H9 (cell line): ENCODE measurements around the gene YWHAB. TPM values are rescaled to one million over a fixed set of nuclear protein-coding genes. Genes with fewer than 3 reads are reported as not detected.

ENCODE experiments used
- DNase-seq: peaks from one replicate; pipeline ENCODE4 v3.0.0-alpha.2; 2017
- H2AFZ ChIP-seq: one replicate; pipeline ENCODE4 v1.6.1; 2013; ENCODE audit warnings: mild to moderate bottlenecking, low read length, control low read depth, moderate library complexity
- H2AK5ac ChIP-seq: 2 replicates; pipeline ENCODE4 v1.6.1; 2013; ENCODE audit warnings: low read length, control low read depth, mixed read lengths; ENCODE audit not compliant: insufficient read length
- H2BK120ac ChIP-seq: one replicate; pipeline ENCODE4 v1.6.1; 2013; ENCODE audit warnings: low read depth, mild to moderate bottlenecking, low read length, control low read depth, inconsistent platforms; ENCODE audit not compliant: poor library complexity, severe bottlenecking
- H2BK12ac ChIP-seq: 2 replicates; pipeline ENCODE4 v1.6.1; 2013; ENCODE audit warnings: low read length, control low read depth, mixed read lengths, low read depth; ENCODE audit not compliant: insufficient read length
- H2BK15ac ChIP-seq: 2 replicates; pipeline ENCODE4 v1.6.1; 2013; ENCODE audit warnings: low read depth, low read length, control low read depth
- H2BK20ac ChIP-seq: one replicate; pipeline ENCODE4 v1.6.1; 2013; ENCODE audit warnings: low read depth, mild to moderate bottlenecking, low read length, control low read depth, inconsistent platforms; ENCODE audit not compliant: poor library complexity, severe bottlenecking
- H2BK5ac ChIP-seq: 2 replicates; pipeline ENCODE4 v1.6.1; 2013; ENCODE audit warnings: low read length, control low read depth, mixed read lengths; ENCODE audit not compliant: insufficient read length
- H3K14ac ChIP-seq: 2 replicates; pipeline ENCODE4 v1.6.1; 2013; ENCODE audit warnings: low read length, control low read depth; ENCODE audit not compliant: insufficient read depth
- H3K18ac ChIP-seq: 2 replicates; pipeline ENCODE4 v1.6.1; 2013; ENCODE audit warnings: low read depth, mild to moderate bottlenecking, mixed read lengths, low read length, control low read depth; ENCODE audit not compliant: insufficient read length
- H3K23ac ChIP-seq: 2 replicates; pipeline ENCODE4 v1.6.1; 2013; ENCODE audit warnings: low read length, control low read depth, mixed read lengths, low read depth; ENCODE audit not compliant: insufficient read length
- H3K23me2 ChIP-seq: 2 replicates; pipeline ENCODE4 v1.6.1; 2013; ENCODE audit warnings: low read depth, mild to moderate bottlenecking, mixed read lengths, low read length, control low read depth; ENCODE audit not compliant: insufficient read length, poor library complexity, severe bottlenecking
- H3K27ac ChIP-seq: 2 replicates; pipeline ENCODE4 v1.5.1; 2013; ENCODE audit warnings: low read length, control low read depth, mixed read lengths, low read depth; ENCODE audit not compliant: insufficient read length
- H3K27me3 ChIP-seq: 2 replicates; pipeline ENCODE4 v1.6.1; 2013; ENCODE audit warnings: low read length, control low read depth, inconsistent platforms; ENCODE audit not compliant: insufficient read depth
- H3K4ac ChIP-seq: 2 replicates; pipeline ENCODE4 v1.6.1; 2013; ENCODE audit warnings: low read depth, mild to moderate bottlenecking, control low read depth, inconsistent platforms, low read length, moderate library complexity
- H3K4me1 ChIP-seq: 2 replicates; pipeline ENCODE4 v1.6.1; 2013; ENCODE audit warnings: low read length, control low read depth, inconsistent platforms; ENCODE audit not compliant: insufficient read depth
- H3K4me2 ChIP-seq: 2 replicates; pipeline ENCODE4 v1.6.1; 2013; ENCODE audit warnings: low read length, control low read depth, mixed read lengths; ENCODE audit not compliant: insufficient read length, insufficient read depth
- H3K56ac ChIP-seq: 2 replicates; pipeline ENCODE4 v1.6.1; 2013; ENCODE audit warnings: low read depth, mild to moderate bottlenecking, mixed read lengths, low read length, control low read depth; ENCODE audit not compliant: insufficient read length
- H3K79me1 ChIP-seq: 2 replicates; pipeline ENCODE4 v1.6.1; 2013; ENCODE audit warnings: low read depth, mild to moderate bottlenecking, moderate library complexity, low read length, control low read depth, inconsistent platforms; ENCODE audit not compliant: insufficient read depth, poor library complexity, severe bottlenecking
- H3K79me2 ChIP-seq: 2 replicates; pipeline ENCODE4 v1.6.1; 2013; ENCODE audit warnings: low read length, control low read depth, inconsistent platforms; ENCODE audit not compliant: insufficient read depth
- H3K9ac ChIP-seq: 2 replicates; pipeline ENCODE4 v1.6.1; 2013; ENCODE audit warnings: low read length, control low read depth, mixed read lengths; ENCODE audit not compliant: insufficient read length; ENCODE audit errors: extremely low read depth
- H3K9me3 ChIP-seq: one replicate; pipeline ENCODE4 v1.6.1; 2013; ENCODE audit warnings: low read depth, low read length, inconsistent platforms; ENCODE audit not compliant: control insufficient read depth
- H3T11ph ChIP-seq: one replicate; pipeline ENCODE4 v1.6.1; 2013; ENCODE audit warnings: mild to moderate bottlenecking, low read length, control low read depth, inconsistent platforms
- H4K20me1 ChIP-seq: one replicate; pipeline ENCODE4 v1.6.1; 2013; ENCODE audit not compliant: control insufficient read depth, insufficient read length, insufficient read depth
- H4K5ac ChIP-seq: 2 replicates; pipeline ENCODE4 v1.6.1; 2013; ENCODE audit warnings: low read depth, mild to moderate bottlenecking, mixed read lengths, low read length, control low read depth; ENCODE audit not compliant: insufficient read length
- H4K8ac ChIP-seq: replicated peaks from 2 replicates; pipeline ENCODE4 v1.6.1; 2013; ENCODE audit warnings: low read length, control low read depth, mixed read lengths, low read depth; ENCODE audit not compliant: insufficient read length
- H4K91ac ChIP-seq: 2 replicates; pipeline ENCODE4 v1.6.1; 2013; ENCODE audit warnings: low read depth, mild to moderate bottlenecking, moderate library complexity, mixed read lengths, low read length, control low read depth; ENCODE audit not compliant: insufficient read length
- H3K27ac Mint-ChIP-seq, 3 experiments: 2 replicates in 2 of 3; 3 replicates in 1 of 3; pipeline ENCODE4 v1.8.0; 2020 to 2021; ENCODE audit warnings: mixed read lengths in 3 of 3, mild to moderate bottlenecking in 1 of 3, moderate library complexity in 1 of 3
- H3K27me3 Mint-ChIP-seq: 2 replicates; pipeline ENCODE4 v1.8.0; 2021; ENCODE audit warnings: low read depth, mild to moderate bottlenecking, moderate library complexity, mixed read lengths
- H3K36me3 Mint-ChIP-seq, 3 experiments: 2 replicates in 2 of 3; 3 replicates in 1 of 3; pipeline ENCODE4 v1.8.0; 2020 to 2021; ENCODE audit warnings: low read depth in 3 of 3, mixed read lengths in 3 of 3; ENCODE audit not compliant: insufficient read depth in 1 of 3
- H3K4me1 Mint-ChIP-seq, 2 experiments: 2 replicates each; pipeline ENCODE4 v1.8.0; 2020; ENCODE audit warnings: mixed read lengths in 2 of 2
- H3K4me3 Mint-ChIP-seq, 2 experiments: 2 replicates in 1 of 2; 3 replicates in 1 of 2; pipeline ENCODE4 v1.8.0; 2020 to 2021; ENCODE audit warnings: mild to moderate bottlenecking in 2 of 2, mixed read lengths in 2 of 2, moderate library complexity in 1 of 2
- H3K9me3 Mint-ChIP-seq, 2 experiments: 2 replicates in 1 of 2; 3 replicates in 1 of 2; pipeline ENCODE4 v1.8.0; 2020; ENCODE audit warnings: mild to moderate bottlenecking in 2 of 2, mixed read lengths in 2 of 2, moderate library complexity in 1 of 2
- WGBS: extraction: QIAGEN DNeasy Blood & Tissue Kit; methylation state at CpG from one replicate; pipeline ENCODE4 v1.1.7; 2013; ENCODE audit warnings: missing lambda C conversion rate, low lambda C conversion rate, mixed read lengths; ENCODE audit not compliant: insufficient read length; ENCODE audit errors: extremely low coverage; 5-methylcytosine and 5-hydroxymethylcytosine counted together
- total RNA-seq: library from RNA; stranded (reverse); gene quantifications from 2 replicates; pipeline ENCODE4 v1.2.1, GENCODE V29; 2021
- TF ChIP-seq, protein P1 (sequence below): fragments of 200-600 bp; sonication (generic); conservative IDR thresholded peaks from 3 replicates; pipeline ENCODE4 v1.8.0; 2021; ENCODE audit warnings: antibody characterized with exemption, mild to moderate bottlenecking

Gene YWHAB
- total RNA-seq, 1 experiment from 2014 or later = 203 TPM

GRCh38 chr20:44843876-44844275 is 41.6 kb upstream of the YWHAB start:
- no peak overlapping the region for H4K5ac ChIP-seq
- H3K36me3 Mint-ChIP-seq = peaks cover 0 to 6% (median 4%) of the 10 kb centered on the region in 3 experiments; a peak in 6 of 7 replicates
- H3K56ac ChIP-seq = no peak overlapping the region
- no peaks in the 10 kb centered on the region for H3K79me1 ChIP-seq
- H2BK15ac ChIP-seq = no peak overlapping the region
- H3K27ac ChIP-seq = no peak overlapping the region
- H3K79me2 ChIP-seq = no peaks in the 10 kb centered on the region
- no peak overlapping the region for H2AK5ac ChIP-seq
- no peak overlapping the region for H3K4me3 Mint-ChIP-seq
- H4K91ac ChIP-seq = no peak overlapping the region
- H4K20me1 ChIP-seq = no peaks in the 10 kb centered on the region
- H2BK120ac ChIP-seq = no peak overlapping the region
- no peak overlapping the region for H3K27ac Mint-ChIP-seq
- no peaks in the 10 kb centered on the region for H3K9me3 ChIP-seq
- peaks cover 7 to 8% of the 10 kb centered on the region in 2 experiments for H3K9me3 Mint-ChIP-seq
- H2BK12ac ChIP-seq = no peak overlapping the region
- no peak for DNase-seq
- no peak overlapping the region for H3K4me2 ChIP-seq
- H3K4me1 ChIP-seq = no peaks in the 10 kb centered on the region
- H2BK5ac ChIP-seq = no peak overlapping the region
- no peak overlapping the region for H3K9ac ChIP-seq
- H3K23me2 ChIP-seq = no peaks in the 10 kb centered on the region
- no peak overlapping the region for H3T11ph ChIP-seq
- no peak overlapping the region for H3K23ac ChIP-seq
- no peak overlapping the region for H4K8ac ChIP-seq
- TF ChIP-seq, protein P1, sequence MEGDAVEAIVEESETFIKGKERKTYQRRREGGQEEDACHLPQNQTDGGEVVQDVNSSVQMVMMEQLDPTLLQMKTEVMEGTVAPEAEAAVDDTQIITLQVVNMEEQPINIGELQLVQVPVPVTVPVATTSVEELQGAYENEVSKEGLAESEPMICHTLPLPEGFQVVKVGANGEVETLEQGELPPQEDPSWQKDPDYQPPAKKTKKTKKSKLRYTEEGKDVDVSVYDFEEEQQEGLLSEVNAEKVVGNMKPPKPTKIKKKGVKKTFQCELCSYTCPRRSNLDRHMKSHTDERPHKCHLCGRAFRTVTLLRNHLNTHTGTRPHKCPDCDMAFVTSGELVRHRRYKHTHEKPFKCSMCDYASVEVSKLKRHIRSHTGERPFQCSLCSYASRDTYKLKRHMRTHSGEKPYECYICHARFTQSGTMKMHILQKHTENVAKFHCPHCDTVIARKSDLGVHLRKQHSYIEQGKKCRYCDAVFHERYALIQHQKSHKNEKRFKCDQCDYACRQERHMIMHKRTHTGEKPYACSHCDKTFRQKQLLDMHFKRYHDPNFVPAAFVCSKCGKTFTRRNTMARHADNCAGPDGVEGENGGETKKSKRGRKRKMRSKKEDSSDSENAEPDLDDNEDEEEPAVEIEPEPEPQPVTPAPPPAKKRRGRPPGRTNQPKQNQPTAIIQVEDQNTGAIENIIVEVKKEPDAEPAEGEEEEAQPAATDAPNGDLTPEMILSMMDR = no peak
- no peak overlapping the region for H3K14ac ChIP-seq
- no peaks in the 10 kb centered on the region for H3K4me1 Mint-ChIP-seq
- H3K27me3 Mint-ChIP-seq = peaks cover 16% of the 10 kb centered on the region
- H3K18ac ChIP-seq = no peak overlapping the region
- no CpG with 5 or more reads among the region's 5 CpGs for WGBS
- no peaks in the 10 kb centered on the region for H3K27me3 ChIP-seq
- H3K4ac ChIP-seq = no peak overlapping the region
- H2AFZ ChIP-seq = no peak overlapping the region
- H2BK20ac ChIP-seq = no peak overlapping the region
